GM13976 (cell line): ENCODE data around the gene DYNLL2.

ENCODE experiments used
- DNase-seq: peaks from one replicate; pipeline ENCODE4 v3.0.0; 2012; ENCODE audit warnings: low spot score
- CTCF ChIP-seq: IDR thresholded peaks from 2 replicates; pipeline ENCODE4 v1.5.1; 2012; ENCODE audit warnings: borderline replicate concordance, mild to moderate bottlenecking; ENCODE audit not compliant: insufficient read depth; ENCODE audit errors: extremely low read depth, missing control alignments, control extremely low read depth
- in situ Hi-C: fragments of 300-500 bp; cut with MboI; formaldehyde crosslinking; loops from one replicate; pipeline ENCODE4 v1.12.0; 2022; ENCODE audit warnings: low sequenced_read_pairs, mixed read lengths, inconsistent platforms; ENCODE audit not compliant: unreplicated experiment

DYNLL2 gene

GRCh38 chr17:58052945-58053715 is 30.1 kb upstream of the DYNLL2 start:
- no peak for TF ChIP-seq CTCF
- in situ Hi-C loops: no loop called here
- DNase-seq: no peak

GRCh38 chr17:58054641-58055040 is 28.6 kb upstream of the DYNLL2 start:
- DNase-seq: no peak
- in situ Hi-C loops: no loop called here
- TF ChIP-seq CTCF: no peak

GRCh38 chr17:58056476-58056875 is 26.7 kb upstream of the DYNLL2 start:
- in situ Hi-C loops: no loop called here
- TF ChIP-seq CTCF: no peak
- DNase-seq: no peak

GRCh38 chr17:58059141-58059540 is 24.1 kb upstream of the DYNLL2 start:
- in situ Hi-C loops: no loop called here
- no peak for TF ChIP-seq CTCF
- no peak for DNase-seq

GRCh38 chr17:58060596-58061191 is 22.5 kb upstream of the DYNLL2 start:
- no peak for DNase-seq
- TF ChIP-seq CTCF: no peak
- in situ Hi-C loops: no loop called here

- no peak for DNase-seq
- no peak for TF ChIP-seq CTCF
- in situ Hi-C loops: no loop called here
Measured at GRCh38 chr17:58061672-58062071, 21.5 kb upstream of the DYNLL2 start.
